Raji (cell line): ENCODE results near the gene ZNF511.

ENCODE experiments used
- POLR2A ChIP-seq: IDR thresholded peaks from 2 replicates; pipeline ENCODE4 v1.6.1; 2011; ENCODE audit warnings: low read depth, low read length, control low read depth; ENCODE audit not compliant: insufficient read depth

ZNF511 gene

DNA sequence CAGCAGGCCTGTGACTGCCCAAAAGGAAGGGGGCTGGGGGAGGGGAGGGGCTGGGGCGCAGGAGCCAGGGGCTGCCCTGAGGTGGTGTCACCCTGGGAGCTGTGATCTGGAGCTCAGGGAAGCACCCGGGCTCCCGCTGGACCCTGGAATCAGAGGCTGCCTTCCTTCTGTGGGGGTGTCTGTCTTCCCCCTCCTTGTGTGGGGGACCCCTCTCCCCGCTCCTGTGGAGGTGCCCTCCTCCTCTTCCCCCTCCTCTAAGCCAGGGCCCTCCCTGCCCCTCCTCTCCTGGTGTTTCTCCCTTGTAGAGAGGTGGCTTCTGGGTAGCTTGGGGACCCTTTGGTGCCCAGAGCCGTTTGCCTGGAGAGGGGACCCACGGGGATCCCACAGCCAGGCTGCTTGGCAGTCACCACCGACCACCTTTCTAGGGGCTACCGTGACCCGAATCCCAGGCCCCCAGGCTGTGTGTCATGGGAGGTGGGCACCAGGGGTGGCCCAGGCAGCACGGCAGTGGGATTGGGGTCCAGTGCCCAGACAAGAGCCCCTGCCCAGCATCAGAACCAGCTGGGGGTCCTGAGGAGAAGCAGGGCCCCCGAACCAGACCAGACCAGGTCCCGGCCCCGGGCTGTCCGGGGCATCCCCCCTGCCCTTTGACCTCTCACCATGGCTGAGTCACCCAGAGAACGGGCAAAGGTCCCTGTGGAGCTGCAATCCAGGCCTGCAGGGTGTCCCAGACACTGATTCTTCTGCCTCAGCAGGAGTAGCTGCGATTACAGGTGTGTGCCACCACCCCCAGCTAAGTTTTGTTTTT lies 39.2 kb downstream of the ZNF511 start:
- TF ChIP-seq POLR2A = no peak

GRCh38 chr10:133349160-133349568 lies 40.5 kb downstream of the ZNF511 start:
- TF ChIP-seq POLR2A = no peak

DNA sequence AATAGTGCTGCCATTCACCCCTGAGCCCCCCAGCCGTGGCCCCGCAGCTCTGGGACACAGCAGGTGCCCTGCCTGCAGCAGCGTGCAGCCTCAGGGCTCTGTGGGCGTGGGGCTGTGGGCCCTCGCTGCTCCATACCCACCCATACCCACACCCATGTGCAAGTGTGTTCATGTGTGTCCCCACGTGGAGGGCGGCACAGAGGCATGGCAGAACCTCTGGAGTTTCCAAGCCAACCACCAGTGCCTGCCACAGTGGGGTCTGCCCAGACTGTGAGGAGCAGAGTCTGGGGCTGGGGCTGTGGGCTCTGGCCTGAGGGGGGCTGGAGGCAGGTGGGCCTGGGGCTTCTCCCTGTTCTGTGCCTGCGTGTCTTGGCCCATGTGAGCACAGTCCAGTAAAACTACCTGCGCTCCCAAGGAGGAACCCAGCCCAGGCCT lies 40.9 kb downstream of the ZNF511 start:
- no peak for TF ChIP-seq POLR2A

DNA sequence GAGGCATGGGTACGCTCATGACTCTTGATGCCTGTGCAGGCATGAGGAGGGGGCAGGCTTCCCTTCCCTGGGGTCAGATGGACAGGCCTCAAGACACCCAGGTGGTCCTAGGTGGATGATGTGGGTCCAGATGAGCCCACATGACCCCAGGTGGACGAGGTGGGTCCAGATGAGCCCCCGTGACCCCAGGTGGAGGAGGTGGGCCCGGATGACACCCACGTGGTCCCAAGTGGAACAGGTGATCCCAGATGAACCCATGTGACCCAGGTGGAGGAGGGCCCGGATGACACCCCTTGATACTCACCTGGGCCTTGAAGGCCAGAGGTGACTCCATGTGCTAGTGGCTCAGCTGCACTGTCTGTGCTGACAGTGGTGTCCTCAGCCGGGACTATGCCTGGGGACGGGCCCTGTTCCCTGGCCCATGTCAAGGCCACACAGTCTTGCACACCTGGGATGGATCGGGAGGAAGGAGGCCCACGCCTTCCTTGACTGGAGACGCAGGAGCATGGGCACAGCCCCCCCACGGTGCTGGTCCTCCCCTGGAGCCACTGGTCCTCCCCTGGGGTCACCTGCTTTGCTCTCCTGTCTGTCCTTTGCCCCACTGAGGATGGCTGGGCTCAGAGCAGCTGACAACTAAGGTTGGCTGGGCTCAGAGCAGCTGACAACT lies 41.7 kb downstream of the ZNF511 start:
- no peak for TF ChIP-seq POLR2A

DNA sequence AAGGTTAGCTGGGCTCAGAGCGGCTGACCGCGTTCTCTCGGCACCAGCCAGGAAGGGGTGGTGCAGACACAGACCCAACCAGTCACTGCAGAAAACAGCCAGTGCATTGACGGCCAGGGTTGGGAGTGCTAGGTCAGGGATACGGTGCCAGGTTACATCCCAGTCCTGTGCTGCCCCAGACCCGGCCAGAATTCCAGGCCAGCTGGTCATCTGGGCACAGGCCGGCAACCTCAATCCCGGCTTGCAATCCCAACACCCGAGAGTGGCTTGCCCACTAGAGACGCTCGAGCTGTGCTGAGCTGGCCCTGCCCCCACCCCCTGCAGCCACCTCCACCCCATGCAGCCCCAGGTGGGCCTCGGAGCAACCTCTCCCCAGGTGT lies 42.2 kb downstream of the ZNF511 start:
- no peak for TF ChIP-seq POLR2A

GRCh38 chr10:133351408-133352318 lies 42.9 kb downstream of the ZNF511 start:
- no peak for TF ChIP-seq POLR2A

DNA sequence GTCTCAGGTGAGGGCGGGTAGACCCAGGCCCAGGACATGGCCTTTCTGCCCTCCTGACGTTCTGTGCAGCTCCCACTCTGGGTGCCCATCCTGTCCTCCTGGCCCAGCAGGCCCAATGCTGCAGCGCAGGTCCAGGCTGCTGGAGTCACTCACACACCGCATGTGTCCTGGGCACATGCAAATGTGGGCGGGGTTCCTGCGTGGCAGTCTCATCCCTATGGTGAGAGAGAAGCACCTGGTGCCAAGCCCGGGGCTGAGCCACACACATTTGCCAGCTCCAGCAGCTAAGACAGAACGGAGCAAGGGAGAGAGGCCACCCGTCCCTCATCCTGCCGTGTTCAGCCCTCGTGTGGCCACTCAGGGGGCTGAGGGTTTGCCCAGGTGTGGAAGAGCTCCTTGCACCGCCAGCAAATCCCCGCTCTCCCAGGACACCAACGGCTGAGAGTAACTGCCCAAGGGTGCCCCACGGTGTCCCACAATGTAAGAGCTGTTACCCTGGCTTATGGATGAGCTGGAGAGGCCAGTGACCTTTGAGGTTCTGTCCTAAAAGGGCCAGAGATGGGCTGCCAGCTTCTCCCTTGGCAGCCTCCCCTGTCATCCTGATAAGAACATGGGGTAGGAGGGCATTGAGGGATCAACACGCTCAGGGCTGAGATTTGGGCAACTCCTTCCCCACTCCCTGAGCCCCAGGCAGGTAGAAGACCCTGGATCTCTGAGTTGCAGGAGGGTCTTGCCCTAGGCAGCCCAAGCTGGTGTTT lies 44.7 kb downstream of the ZNF511 start:
- no peak for TF ChIP-seq POLR2A

DNA sequence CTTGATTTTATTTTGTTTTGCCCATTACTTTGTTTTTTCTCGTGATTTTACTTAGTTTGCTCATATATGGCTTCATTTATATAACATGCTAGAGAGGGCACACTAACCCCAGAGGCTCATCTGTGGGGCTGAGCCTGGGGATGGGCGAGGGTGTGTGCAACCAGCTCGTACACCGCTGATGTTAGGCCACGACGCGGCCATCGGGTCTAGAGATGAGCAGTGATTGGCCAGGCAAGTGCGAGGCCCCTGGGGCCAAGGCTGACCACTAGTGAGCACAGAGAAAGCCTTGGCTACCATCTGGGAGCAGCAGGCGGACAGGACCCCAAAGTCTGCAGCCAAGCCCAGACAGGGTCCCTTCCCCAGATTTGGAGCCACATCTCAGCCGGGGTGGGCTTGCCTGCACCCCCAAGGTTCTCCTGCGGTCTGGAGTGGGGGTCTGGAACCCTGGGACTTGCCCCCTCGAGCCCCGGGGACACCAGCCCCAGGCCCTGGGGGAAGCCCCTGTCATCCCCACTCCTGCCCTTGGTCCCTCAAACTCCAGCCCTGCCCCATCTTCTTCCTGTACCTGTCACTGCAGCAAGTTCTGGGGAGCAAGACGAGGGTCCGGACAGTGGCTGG lies 45.4 kb downstream of the ZNF511 start:
- no peak for TF ChIP-seq POLR2A

DNA sequence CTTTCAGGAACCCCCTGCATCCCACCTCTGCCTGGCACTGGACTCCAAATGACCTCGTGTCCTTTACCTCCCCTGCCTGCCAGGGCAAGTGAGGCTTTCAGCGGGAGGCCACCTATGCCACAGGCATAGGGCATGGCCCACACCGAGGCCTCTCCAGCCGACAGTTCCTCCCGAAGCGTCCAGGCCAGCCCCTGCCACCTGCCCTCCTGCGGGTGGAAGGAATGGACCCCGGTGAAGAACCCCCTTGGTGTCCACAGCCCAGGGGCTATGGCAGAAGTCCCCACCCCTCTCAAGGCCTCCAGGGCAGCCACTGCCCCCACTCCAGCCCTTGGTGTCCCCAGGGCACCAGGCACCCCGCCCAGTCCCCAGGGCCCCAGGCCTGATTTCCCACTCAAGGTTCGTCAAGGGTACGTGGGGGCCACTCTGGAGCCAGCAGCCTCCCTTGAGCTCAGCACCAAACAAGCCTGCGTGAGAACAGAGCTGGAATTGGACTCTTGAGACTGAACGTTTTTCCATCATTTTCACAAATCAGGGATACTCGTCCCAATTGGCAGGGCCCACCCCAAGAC lies 46.0 kb downstream of the ZNF511 start:
- TF ChIP-seq POLR2A = no peak

GRCh38 chr10:133355266-133355665 lies 46.6 kb downstream of the ZNF511 start:
- TF ChIP-seq POLR2A = no peak

DNA sequence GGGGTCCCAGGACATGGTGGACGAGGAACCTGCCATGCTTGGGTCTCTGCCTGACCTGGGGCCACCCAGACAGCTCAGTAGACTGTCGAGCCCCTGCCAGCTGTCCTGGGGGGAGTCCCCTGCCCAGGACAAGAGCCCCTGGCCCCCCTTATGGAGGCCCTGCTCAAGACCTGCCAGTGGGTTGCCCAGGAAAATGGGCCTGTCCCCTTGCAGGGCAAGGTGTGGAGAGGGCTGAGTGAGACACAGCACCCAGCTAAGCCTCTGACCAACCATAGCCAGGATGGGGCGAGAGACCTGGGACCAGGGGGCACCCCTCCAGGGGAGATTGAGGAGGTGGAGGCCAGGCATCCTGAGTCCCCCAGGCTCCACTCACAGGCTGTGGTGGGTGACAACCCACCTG lies 47.3 kb downstream of the ZNF511 start:
- no peak for TF ChIP-seq POLR2A

GRCh38 chr10:133356549-133357284 lies 48.0 kb downstream of the ZNF511 start:
- TF ChIP-seq POLR2A = no peak

GRCh38 chr10:133357285-133358161 lies 48.8 kb downstream of the ZNF511 start, which contains the start of gene FUOM:
Gene FUOM (minus strand): TSS chr10:133358019. CDS start chr10:133358007, 12 bp downstream.
- no peak for TF ChIP-seq POLR2A
